Left kidney (tissue), 8 donors: ENCODE results near the gene SRP14. TPM values are rescaled to one million over a fixed set of nuclear protein-coding genes. Genes with fewer than 3 reads are reported as not detected.
"Not testable (repeated sequence)": the region's sequence is repeated elsewhere in the genome, so short reads cannot be mapped to it uniquely, and the experiment has no call there.

ENCODE experiments used
- DNase-seq: peaks from one replicate; pipeline ENCODE4 v3.0.0-alpha.2; 2013
- long read RNA-seq, 8 donors: transcript quantifications; one replicate each; lab custom pipeline, GENCODE V29; 2026
- polyA plus RNA-seq: library from polyadenylated mRNA; unstranded; fragments of 120-200 nt; gene quantifications from one replicate; pipeline ENCODE4 v1.2.1, GENCODE V29; 2013; ENCODE audit not compliant: insufficient read length

SRP14 gene, protein sequence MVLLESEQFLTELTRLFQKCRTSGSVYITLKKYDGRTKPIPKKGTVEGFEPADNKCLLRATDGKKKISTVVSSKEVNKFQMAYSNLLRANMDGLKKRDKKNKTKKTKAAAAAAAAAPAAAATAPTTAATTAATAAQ
- 461 TPM for polyA plus RNA-seq
- long read RNA-seq, donor 1, transcript SRP14-205 (4 exons, 578 nt): minor isoform, 10 of 729 reads
- long read RNA-seq, donor 1, transcript SRP14-201 (5 exons, 1,077 nt): major isoform, 536 of 729 reads
- long read RNA-seq, donor 1, transcript SRP14-204 (4 exons, 780 nt): minor isoform, 61 of 729 reads
- long read RNA-seq, donor 1, partial matches to known transcripts: 66 of 729 reads
- long read RNA-seq, donor 1, other reads (novel, unspliced or antisense): 55 of 729 reads
- long read RNA-seq, donor 2, transcript SRP14-201 (5 exons, 1,077 nt): major isoform, 493 of 630 reads
- long read RNA-seq, donor 2, transcript SRP14-205 (4 exons, 578 nt): minor isoform, 14 of 630 reads
- long read RNA-seq, donor 2, transcript SRP14-204 (4 exons, 780 nt): minor isoform, 38 of 630 reads
- long read RNA-seq, donor 2, partial matches to known transcripts: 43 of 630 reads
- long read RNA-seq, donor 2, other reads (novel, unspliced or antisense): 41 of 630 reads
- long read RNA-seq, donor 3, transcript SRP14-204 (4 exons, 780 nt): minor isoform, 23 of 445 reads
- long read RNA-seq, donor 3, transcript SRP14-201 (5 exons, 1,077 nt): major isoform, 312 of 445 reads
- long read RNA-seq, donor 3, partial matches to known transcripts: 70 of 445 reads
- long read RNA-seq, donor 3, other reads (novel, unspliced or antisense): 36 of 445 reads
- long read RNA-seq, donor 4, transcript SRP14-204 (4 exons, 780 nt): minor isoform, 26 of 192 reads
- long read RNA-seq, donor 4, transcript SRP14-201 (5 exons, 1,077 nt): major isoform, 142 of 192 reads
- long read RNA-seq, donor 4, partial matches to known transcripts: 9 of 192 reads
- long read RNA-seq, donor 4, other reads (novel, unspliced or antisense): 10 of 192 reads
- long read RNA-seq, donor 5, transcript SRP14-204 (4 exons, 780 nt): minor isoform, 50 of 1,186 reads
- long read RNA-seq, donor 5, transcript SRP14-205 (4 exons, 578 nt): minor isoform, 8 of 1,186 reads
- long read RNA-seq, donor 5, transcript SRP14-201 (5 exons, 1,077 nt): major isoform, 978 of 1,186 reads
- long read RNA-seq, donor 5, partial matches to known transcripts: 43 of 1,186 reads
- long read RNA-seq, donor 5, other reads (novel, unspliced or antisense): 107 of 1,186 reads
- long read RNA-seq, donor 6, transcript SRP14-205 (4 exons, 578 nt): minor isoform, 13 of 859 reads
- long read RNA-seq, donor 6, transcript SRP14-201 (5 exons, 1,077 nt): major isoform, 633 of 859 reads
- long read RNA-seq, donor 6, transcript SRP14-204 (4 exons, 780 nt): minor isoform, 58 of 859 reads
- long read RNA-seq, donor 6, partial matches to known transcripts: 83 of 859 reads
- long read RNA-seq, donor 6, other reads (novel, unspliced or antisense): 70 of 859 reads
- long read RNA-seq, donor 7, transcript SRP14-204 (4 exons, 780 nt): minor isoform, 63 of 1,225 reads
- long read RNA-seq, donor 7, transcript SRP14-201 (5 exons, 1,077 nt): major isoform, 824 of 1,225 reads
- long read RNA-seq, donor 7, transcript SRP14-205 (4 exons, 578 nt): minor isoform, 13 of 1,225 reads
- long read RNA-seq, donor 7, partial matches to known transcripts: 220 of 1,225 reads
- long read RNA-seq, donor 7, other reads (novel, unspliced or antisense): 105 of 1,225 reads
- long read RNA-seq, donor 8, transcript SRP14-204 (4 exons, 780 nt): minor isoform, 22 of 346 reads
- long read RNA-seq, donor 8, transcript SRP14-201 (5 exons, 1,077 nt): major isoform, 275 of 346 reads
- long read RNA-seq, donor 8, transcript SRP14-205 (4 exons, 578 nt): minor isoform, 6 of 346 reads
- long read RNA-seq, donor 8, partial matches to known transcripts: 26 of 346 reads
- long read RNA-seq, donor 8, other reads (novel, unspliced or antisense): 16 of 346 reads

DNA sequence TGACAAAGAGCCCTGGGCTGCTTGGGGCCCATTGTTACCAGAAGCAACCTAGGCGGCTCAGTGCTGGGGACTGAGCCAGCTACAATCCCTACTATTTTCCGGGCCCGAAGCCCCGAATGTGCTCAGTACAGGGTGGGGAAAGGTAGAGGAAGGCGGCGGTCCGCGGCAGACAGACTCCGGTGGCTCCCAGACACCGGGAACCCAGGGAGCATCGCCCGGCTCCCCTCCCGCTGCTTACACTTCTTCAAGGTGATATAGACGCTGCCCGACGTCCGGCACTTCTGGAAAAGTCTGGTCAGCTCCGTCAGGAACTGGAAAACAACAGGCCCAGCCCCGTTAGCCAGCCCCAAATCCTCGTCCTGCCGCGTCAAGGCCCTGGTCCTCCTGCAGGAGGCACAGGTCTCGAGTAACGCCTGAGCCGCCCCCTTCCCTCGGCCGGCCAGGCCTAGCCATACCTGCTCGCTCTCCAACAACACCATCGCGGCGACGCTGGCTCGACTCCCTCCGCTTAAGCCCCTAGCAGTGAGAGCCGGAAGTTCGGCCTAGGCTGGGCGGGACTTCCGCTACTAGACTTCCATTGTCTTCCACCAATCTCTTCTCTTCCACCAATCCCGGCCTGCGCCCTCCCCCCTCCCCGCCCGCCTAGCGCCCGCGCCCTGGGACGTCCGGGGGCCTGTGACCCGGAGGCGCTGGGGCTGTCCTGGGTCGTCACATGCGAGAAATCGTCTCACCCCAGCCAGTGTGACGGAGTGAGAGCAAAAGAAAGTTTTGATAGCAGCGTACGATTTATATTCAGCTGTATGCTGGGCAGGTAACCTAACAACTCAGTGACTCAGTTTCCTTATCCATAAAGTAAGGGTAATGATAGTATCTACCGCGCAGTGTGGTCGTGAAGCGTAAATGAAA, at the start of gene SRP14:
TSS of gene SRP14 (minus strand) at position 544 of the 906 bp plus-strand sequence. CDS start at position 479, 65 bp downstream.
- DNase-seq: peak; percentile 97

DNA sequence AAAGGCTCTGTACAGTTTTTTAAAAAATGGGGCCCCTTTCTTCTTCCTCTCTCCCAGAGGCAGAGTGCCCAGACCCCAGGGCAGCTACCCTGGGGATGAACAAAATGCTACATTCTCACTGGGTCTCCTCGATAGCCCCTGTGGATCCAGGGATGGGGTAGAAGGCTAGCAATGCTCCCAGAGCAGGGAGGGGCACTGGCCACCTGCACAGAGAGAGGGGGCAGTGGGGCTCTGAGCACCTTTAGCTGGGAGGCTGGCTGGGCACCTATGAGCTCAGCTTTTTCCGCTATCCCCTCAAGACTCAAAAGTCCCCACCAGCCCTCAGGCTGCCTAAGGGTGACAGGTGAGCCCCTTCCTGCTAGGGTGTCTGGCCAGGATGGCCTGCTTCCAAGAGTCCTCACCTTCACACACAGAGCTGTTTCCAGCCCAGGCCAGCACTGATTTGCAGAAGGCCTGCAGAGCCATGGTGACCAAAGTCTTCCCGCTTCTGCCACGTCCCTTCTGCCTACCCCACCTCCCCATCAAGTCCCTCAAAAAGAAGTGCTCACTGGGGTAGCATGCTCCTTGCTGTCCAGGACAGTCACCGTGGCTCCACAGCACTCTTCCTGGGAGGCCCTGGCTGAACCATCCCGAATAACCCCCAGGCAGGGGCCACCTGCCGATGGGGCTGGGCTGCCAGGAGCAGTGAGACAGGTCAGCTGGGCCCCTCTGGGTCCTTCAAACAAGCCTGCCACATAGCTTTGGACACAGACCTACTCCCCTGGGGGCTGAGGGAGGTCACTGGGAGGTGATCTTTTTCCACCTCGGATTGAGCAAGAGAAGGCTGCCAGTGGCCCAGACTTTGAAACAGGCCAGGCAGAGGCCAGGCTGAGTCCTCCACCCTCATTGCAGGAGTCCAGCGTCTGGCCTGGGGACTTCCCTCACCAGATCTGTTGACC, 49.3 kb upstream of the SRP14 start:
- DNase-seq: no peak

DNA sequence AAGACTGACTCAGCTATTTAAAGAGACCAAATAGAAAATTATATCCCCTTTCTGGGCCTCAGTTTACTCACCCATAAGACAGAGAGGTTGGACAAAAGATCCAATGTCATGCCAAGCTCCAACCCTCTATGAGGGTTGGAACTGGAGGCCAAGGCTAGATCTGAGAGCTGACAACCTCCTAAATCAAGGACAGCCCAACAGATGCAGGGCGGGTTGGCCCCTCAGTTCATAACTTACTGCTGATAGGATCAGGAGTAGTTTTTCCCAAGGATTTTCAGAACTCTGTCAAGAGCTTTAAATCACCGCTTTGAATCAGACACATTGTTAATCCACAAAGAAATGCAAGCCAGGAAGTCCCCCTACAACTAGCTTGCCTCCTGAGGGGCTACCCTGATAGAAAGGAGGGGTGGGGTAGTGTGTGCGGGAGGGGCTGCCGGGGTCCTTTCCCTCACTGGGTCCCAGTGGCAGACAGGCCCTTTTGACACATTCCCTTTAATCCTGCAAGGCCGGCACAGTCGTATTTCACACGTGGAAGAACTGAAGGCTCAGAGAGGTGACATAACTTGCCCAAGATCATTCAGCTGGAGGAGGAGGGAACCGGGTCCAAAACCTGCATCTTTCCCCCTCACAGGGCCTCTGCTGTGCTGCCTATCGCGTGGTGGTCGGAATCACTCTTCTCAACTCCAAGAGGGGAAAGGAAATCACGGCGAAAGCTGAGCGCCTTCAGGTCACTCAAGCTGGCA, 48.3 kb upstream of the SRP14 start:
- DNase-seq: no peak

DNA sequence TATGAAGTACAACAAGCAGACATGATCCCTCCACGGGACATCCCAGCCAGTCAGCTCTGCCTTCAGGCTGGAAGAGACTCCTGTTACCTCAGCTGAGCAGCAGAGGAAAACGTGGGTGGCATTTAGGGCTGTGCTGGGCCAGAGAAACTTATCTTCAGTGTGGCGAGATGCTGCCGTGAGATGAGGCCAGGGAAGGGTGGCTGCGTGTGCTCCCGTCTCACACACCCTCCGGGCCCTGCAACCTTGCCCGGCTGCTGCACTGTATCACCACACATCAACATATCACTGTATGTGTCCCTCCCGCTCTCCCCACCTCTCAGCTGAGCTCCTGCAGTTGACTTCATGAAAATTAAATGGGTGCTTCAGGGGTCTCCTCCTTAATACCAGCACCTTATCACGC, 46.3 kb upstream of the SRP14 start:
- DNase-seq: no peak

DNA sequence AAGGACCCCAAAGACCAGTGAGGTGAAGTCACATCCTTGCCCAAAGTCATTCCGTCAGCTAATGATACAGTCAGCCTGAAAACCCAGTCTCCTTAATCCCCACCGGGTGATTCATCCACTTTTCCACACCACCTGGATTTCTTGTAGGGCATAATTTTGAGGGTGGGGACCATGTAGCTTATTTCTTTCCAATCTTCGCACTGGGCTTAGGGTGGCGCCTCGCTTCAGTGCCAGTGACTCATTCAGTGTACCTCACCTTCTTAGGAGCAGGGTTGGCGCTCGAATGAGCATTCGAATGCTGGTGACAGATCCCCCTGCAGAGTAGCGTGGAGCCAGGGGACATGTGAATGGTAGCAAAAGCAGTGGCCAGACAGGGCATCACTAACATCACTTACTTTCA, 45.7 kb upstream of the SRP14 start:
- DNase-seq: no peak

DNA sequence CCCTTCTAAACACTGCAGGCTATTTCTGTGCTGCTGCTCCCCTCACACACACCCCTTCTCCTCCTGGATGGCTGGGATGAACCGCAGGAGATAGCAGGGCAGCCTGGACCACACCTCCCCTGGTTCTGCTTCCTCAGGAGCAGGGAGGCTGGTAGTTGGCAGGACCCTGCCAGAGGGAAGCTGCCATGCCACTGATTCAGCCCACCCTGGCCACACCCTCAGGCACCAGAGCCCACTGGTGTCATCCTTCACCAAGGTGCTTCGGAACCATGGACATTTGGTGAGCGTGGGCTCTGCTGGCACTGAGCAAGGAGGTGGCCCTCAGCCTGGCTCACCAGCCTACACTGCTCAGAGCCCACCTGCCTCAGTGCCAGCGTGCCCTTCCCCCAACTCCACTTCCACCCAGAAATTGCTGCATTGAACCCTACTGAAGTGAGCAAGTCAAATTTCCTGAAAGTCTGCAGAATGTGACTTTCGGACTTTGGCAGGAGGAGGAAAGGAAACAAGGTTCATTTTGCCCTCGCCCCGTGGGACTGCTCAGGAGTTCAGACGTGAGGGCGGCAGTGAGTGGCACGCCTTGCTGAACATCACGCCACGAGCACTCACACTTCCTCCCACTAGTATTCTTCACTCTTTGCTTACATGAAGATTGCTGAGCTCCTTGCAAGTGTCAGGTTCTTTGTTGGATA, 43.4 kb upstream of the SRP14 start:
- DNase-seq: no peak

DNA sequence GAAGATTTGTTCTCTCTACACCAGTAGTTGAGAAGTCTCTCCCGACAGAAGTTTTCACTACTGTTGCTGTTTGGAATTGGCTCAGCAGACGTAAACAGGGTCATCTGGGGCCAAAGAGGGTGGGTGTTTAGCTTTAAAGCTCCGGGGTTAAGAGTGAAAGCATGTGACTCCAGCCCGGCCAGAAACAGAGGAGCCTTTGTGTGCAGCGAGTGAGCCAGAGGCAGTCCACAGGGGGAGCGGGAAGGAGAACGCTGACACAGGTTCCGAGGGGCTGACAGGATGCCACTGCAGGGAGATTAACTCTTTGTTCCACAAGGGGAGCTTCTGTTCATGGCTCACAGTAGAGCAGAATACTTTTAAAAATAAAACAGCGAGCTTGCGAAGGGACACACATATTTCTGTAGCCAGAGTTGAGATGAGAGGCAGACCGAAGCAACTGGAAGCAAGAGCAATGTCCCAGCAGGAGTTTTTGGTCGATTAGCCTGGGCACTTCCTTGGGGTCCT, 42.8 kb upstream of the SRP14 start:
- DNase-seq: peak; percentile 81

DNA sequence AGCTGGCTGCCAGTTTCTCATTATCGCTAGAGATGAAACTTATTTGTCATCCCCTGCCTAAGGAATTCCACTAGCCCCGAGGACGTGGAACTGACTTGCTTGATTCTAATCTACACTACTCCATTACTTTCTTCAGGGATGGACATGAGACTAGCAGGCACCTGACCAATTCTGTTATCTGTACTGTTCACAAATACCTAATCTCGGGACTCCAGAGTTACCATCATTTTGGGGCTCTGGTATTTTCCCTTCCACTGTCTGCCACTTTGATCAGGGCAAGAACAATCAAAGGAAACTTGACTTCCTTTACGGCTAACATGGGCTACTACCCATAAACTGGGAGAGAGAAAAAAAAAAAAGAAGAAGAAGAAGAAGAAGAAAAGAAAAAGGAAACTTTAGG, 41.9 kb upstream of the SRP14 start:
- DNase-seq: no peak

DNA sequence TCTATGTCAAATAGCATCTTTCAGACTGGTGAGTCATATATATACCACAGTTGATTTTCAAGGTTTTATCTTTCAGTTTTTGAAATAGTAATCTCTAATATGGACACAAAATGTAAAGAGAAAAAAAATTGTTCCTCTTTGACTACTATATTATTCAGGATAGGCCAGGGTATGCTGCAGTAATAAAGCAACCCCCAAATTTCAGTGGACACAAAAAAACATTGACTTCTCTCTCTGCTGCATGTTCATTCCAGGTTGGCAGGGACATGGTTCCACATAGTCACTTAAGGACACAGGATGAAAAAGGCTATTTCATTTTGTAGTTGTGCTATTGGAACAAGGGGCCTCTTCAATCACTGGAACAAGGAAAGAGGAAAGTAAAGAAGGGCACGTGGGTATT, 41.1 kb upstream of the SRP14 start:
- DNase-seq: no peak

DNA sequence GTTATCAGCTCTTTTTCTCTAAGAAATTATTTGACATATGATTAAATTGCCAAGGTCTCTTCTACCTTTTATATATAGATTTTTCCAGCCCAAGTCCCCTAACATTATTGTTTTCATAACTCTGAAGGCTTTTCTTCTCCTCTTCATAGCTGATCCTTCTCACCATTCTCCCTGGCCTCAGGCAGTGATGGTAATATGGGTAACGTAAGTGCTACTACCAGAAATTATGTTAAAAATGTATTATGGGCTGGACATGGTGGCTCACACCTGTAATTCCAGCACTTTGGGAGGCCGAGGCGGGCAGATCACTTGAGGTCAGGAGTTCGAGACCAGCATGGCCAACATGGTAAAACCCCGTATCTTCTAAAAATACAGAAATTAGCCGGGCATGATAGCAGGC, 40.5 kb upstream of the SRP14 start:
- no peak for DNase-seq

DNA sequence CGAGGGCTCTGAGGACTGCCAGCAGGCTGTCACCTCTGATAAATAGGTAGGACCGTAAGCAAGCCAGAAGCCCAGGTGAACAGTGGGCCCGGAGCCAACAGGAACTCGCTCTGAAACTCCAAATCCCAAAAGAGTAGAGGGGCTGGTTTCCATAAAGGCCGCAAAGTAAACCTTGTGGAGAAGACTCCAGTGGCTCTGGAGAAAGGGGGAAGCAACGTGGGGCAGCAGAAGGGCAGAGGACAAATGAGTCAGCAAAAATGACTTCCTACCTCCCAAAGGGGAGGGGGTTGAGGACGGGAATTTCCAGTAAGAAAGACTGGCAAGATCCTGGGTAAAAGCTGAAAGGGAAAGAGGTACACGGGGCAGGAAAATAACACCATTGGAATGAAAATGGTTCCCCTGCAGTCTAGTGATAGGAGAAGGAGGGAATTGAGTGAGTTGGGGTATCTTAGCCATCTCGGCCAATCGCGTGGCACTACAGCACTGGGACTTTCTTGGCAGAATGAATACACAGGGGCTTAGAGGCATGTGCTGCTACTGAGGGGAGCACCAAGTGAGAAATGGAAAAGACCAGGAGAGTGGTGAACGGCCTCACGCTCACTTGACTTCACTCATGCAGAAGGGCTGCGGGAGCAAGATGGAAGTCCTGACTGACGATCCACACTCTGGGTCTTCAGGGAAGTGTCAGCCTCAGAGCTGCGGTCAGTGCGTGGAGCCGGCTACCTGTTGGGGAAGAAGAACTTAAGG, 36.5 kb upstream of the SRP14 start:
- DNase-seq: no peak

DNA sequence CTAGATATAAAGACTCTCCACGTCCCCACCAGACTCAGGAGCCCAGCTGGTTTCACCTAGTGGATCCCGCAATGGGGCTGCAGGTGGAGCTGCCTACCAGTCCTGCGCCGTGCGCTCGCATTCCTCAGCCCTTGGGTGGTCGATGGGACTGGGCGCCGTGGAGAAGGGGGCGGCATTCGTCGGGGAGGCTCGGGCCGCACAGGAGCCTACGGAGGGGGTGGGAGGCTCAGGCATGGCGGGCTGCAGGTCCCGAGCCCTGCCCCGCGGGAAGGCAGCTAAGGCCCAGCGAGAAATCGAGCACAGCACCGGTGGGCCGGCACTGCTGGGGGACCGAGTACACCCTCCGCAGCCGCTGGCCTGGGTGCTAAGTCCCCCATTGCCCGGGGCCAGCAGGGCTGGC, 35.7 kb upstream of the SRP14 start:
- not testable (repeated sequence) for DNase-seq

DNA sequence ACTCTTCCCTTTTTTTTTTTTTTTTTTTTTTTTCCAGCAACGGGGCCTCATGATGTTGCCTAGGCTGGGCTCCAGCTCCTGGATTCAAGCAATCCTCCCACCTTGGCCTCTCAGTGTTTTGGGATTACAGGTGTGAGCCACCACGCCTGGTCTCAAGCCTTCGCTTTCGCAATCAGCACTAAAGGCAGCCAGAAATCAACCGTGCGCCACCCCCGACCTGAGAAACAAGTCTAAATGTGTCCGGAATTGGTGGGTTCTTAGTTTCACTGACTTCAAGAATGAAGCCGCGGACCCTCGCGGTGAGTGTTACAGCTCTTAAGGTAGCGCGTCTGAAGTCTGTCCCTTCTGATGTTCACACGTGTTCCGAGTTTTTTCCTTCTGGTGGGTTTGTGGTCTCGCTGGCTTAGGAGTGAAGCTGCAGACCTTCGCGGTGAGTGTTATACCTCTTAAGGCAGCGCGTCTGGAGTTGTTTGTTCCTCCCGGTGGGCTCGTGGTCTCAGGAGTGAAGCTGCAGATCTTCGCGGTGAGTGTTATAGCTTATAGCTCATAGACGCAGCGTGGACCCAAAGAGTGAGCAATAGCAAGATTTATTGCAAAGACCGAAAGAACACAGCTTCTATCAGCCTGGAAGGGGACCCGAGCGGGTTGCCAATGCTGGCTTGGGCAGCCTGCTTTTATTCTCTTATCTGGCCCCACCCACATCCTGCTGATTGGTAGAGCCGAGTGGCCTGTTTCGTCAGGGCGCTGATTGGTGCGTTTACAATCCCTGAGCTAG, 34.9 kb upstream of the SRP14 start:
- DNase-seq: not testable (repeated sequence)

DNA sequence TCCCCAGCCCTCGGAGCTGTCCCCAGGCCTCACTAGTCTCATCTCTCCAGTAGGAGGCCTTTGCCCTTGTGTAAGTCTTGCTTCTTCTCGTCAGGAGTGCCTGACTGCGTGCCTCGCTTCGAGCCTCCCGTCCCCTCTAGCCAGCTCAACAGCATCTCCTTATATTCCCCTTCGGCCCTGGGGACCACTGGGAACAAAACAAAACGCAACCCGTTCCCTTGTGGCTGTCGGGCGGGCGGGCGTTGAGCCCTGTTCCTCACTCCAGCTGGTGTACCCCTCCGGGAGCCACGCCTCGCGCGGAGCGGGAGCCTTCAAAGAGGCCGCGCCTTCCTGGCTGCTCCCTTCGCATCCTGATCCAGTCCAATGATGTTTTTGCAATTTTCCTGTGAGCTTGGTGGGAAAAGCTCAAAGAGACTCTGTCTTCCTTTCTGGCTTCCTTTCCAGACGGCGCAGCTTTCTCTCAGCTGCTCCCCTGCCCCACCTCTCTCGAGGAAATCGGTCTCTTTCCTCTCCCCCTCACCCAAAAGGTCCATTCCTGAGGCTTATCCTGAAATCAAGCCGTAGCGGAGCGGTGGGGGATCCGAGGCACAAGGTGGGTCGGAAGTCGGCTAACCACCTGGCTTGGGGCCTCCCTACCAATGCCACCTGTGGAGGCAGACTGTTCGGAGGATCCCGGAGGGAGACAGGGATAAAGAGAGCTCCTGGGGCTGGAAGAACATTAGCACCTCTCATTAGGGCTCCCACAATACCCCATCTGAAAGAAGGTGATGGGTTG, 33.4 kb upstream of the SRP14 start:
- DNase-seq: no peak
